22Rv1 (cell line): ENCODE results near the gene KMT2B.

Experiments
- H3K27ac ChIP-seq: fragments of 450-650 bp; 2 replicates; pipeline ENCODE4 v1.5.1; 2017
- ZFX ChIP-seq: fragments of 450-650 bp; IDR thresholded peaks from 2 replicates; pipeline ENCODE4 v1.6.1; 2017; ENCODE audit warnings: antibody characterized with exemption, borderline replicate concordance
- TF ChIP-seq, protein P1 (sequence below): fragments of 450-650 bp; IDR thresholded peaks from 2 replicates; pipeline ENCODE4 v1.5.1; 2017; ENCODE audit warnings: mild to moderate bottlenecking

Gene KMT2B

DNA sequence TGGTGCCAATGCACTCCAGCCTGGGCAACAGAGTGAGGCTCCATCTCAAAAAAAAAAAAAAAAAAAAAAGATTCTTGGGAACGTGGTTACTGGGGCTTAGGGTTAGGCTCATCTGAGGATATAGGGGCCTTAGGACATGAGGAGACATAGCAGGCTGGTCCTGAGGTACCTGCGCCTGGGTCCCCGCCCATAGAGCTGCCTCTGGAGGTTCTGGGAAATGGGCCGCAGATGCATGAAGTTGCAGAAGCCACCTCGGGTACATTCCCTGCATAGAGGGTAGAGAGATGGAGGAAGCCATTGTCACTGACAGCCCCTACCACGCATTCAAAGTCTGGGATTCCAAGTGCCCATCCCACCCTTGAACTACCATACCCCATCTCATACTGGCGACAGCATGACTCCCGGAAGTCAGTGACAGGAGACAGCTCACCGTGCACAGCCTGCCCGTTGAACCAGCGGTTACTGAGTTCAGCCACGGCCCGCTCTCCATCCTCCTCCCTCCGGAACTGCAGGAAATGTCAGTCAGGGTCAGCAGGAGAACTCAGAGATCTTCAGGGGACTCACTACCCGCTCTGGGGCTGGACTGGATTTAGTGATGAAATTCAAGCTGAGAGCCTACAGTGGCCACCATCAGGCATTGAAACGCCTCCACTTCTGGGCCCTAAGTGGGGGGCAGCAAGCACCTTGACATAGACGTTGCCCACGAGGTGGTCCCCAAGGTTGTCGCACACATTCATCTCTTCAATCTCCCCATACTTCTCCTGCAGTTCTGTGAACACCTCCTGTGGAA, 26.0 kb downstream of the KMT2B start:
- H3K27ac ChIP-seq = peak overlapping the region; percentile 98
- TF ChIP-seq, protein P1, sequence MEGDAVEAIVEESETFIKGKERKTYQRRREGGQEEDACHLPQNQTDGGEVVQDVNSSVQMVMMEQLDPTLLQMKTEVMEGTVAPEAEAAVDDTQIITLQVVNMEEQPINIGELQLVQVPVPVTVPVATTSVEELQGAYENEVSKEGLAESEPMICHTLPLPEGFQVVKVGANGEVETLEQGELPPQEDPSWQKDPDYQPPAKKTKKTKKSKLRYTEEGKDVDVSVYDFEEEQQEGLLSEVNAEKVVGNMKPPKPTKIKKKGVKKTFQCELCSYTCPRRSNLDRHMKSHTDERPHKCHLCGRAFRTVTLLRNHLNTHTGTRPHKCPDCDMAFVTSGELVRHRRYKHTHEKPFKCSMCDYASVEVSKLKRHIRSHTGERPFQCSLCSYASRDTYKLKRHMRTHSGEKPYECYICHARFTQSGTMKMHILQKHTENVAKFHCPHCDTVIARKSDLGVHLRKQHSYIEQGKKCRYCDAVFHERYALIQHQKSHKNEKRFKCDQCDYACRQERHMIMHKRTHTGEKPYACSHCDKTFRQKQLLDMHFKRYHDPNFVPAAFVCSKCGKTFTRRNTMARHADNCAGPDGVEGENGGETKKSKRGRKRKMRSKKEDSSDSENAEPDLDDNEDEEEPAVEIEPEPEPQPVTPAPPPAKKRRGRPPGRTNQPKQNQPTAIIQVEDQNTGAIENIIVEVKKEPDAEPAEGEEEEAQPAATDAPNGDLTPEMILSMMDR = no peak
- TF ChIP-seq ZFX = no peak

DNA sequence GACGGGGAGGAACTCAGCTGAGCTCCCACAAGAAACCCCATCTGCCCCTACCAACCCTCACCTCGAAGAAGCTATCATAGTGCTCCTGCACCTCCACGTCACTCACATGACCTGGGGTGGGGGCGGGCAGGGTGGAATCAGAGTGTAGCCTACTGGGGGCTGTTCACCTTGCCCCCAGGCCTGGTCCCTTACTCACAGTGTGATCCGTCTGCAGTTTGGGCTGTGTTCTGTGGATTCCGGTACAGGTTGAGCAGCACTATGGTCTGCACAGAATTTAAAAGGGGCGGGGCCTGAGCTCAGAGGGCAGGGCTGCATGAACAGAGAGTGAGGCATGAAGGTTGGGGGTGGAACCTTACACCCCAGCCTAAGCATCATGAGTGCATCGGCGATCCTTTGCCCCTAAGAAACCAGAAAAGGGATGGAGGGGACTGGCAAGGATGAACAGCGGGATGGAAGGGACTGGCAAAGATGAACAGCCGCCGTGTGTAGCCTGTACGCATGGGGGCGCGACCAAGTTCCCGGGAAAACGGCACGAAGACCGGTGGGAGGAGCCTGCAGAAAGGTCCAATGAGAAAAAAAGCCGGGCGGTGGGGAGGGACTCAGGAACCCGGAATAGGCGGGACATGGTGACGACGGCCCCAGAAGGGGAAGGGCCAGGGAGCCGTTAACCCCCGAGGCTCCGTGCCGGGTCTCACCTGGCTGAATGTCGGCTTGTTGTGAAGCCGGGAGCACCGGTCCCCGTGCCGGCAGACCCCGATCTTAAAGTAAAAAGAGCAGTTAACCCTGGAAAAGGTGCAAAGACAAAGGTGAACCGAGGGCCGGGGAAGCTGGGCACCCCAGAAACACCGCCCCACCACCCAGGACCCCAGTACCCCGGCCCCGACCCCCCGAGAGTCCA, 26.9 kb downstream of the KMT2B start:
- TF ChIP-seq ZFX = no peak
- TF ChIP-seq, protein P1 = peak; percentile 56
- H3K27ac ChIP-seq = peak overlapping the region; percentile 98

DNA sequence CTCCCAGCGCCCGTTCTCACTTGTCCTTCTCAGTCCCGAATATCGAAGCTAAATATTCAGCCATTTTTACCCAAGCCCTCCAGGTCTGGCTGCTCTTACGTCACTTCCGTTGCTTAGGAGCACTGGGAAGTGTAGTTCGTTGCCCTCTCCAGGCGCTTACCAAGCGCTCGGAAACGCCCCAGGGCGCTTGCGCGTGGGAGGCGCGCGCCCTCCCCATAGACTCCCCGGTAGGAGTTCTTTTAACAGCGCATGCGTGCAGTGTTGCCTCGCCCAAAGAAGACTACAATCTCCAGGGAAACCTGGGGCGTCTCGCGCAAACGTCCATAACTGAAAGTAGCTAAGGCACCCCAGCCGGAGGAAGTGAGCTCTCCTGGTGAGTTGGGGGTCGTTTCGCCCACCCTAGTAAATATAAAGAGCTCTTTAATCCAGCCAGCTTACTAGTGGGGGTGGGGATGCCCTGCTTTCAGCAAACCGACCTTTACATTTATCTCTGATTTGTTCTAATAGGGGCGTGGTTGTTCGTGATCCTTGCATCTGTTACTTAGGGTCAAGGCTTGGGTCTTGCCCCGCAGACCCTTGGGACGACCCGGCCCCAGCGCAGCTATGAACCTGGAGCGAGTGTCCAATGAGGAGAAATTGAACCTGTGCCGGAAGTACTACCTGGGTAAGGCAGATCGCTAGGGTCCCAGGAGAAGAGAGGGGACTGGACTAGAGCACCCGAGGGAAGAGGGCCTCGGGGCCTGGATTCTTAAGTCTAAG, 27.7 kb downstream of the KMT2B start, which contains the start of the genes PSENEN and U2AF1L4:
PSENEN (plus strand) TSS at position 324 of the 759 bp plus-strand sequence; CDS start at position 604, 280 bp downstream.
U2AF1L4 (minus strand) TSS at position 91 of the 759 bp plus-strand sequence; CDS start at position 64, 27 bp downstream.
- TF ChIP-seq, protein P1 = no peak
- no peak for TF ChIP-seq ZFX

GRCh38 chr19:35746087-35746462, 28.3 kb downstream of the KMT2B start:
- H3K27ac ChIP-seq = peak overlapping the region; percentile 98
- TF ChIP-seq, protein P1 = no peak
- no peak for TF ChIP-seq ZFX

More for the DNA sequence above, 27.7 kb downstream of the KMT2B start, which contains the start of the genes PSENEN and U2AF1L4:
- peak within 1 kb of the TSS; percentile 98 for H3K27ac ChIP-seq

- TF ChIP-seq, protein P1 = no peak
- H3K27ac ChIP-seq = peak overlapping the region; percentile 98; the same call in 1 of the 2 replicates
Measured at GRCh38 chr19:35746531-35746930, 28.7 kb downstream of the KMT2B start.

- TF ChIP-seq ZFX = no peak
- TF ChIP-seq, protein P1 = no peak
- H3K27ac ChIP-seq = peak within 1 kb of the TSS; percentile 98
Measured at GRCh38 chr19:35748106-35749020, 30.6 kb downstream of the KMT2B start, which contains the start of gene LIN37. Gene LIN37, plus strand, starts transcription at chr19:35748576. Its CDS starts 149 bp downstream, at chr19:35748725.
